ENCODE measurements around the gene TTC23L. TPM values are rescaled to one million over a fixed set of nuclear protein-coding genes. Genes with fewer than 3 reads are reported as not detected.

The TTC23L gene
- total RNA-seq, 1 experiment from 2014 or later, result 1.9 TPM

- Mint-ChIP-seq H3K27me3 (ENCODE audit: low read depth) (no peaks in the 10 kb centered on the region), H3K4me1 (peaks cover 23% of the 10 kb centered on the region), H3K9me3 (peaks cover 11% of the 10 kb centered on the region), H3K27ac (no peak overlapping the region), H3K36me3 (peaks cover 18% of the 10 kb centered on the region), H3K4me3 (no peak overlapping the region)
- ATAC-seq (no peak), DNase-seq (ENCODE audit: low spot score) (no peak)
- ChIA-PET POLR2A (no interaction called here), CTCF (no interaction called here)
- no peak for TF ChIP-seq CREM (CRISPR knock-in tag; IDR thresholded peaks at IDR 0.05)
- TF ChIP-seq ZNF512 (CRISPR knock-in tag; IDR thresholded peaks at IDR 0.05; ENCODE audit: borderline replicate concordance), result no peak
Observed at GRCh38 chr5:34841816-34842215, 2.9 kb downstream of the TTC23L start.

- H3K36me3 Mint-ChIP-seq, result peaks cover 18% of the 10 kb centered on the region
- H3K27me3 Mint-ChIP-seq (ENCODE audit: low read depth), result no peaks in the 10 kb centered on the region
- ATAC-seq (no peak), DNase-seq (ENCODE audit: low spot score) (no peak)
- POLR2A ChIA-PET, result no interaction called here
- CTCF ChIA-PET, result interaction anchor here (1.2 kb wide), 1 partner anchor 55 kb away, joined by 5 read pairs; no protein-coding TSS in a partner anchor
- H3K27ac Mint-ChIP-seq, result no peak overlapping the region
- H3K4me1 Mint-ChIP-seq, result peaks cover 23% of the 10 kb centered on the region
- H3K4me3 Mint-ChIP-seq, result no peak overlapping the region
- peaks cover 11% of the 10 kb centered on the region for H3K9me3 Mint-ChIP-seq
- no peak for TF ChIP-seq NFYB (CRISPR knock-in tag; conservative IDR thresholded peaks at IDR 0.05; ENCODE audit: low read depth)
- TF ChIP-seq FOXP4 (CRISPR knock-in tag; IDR thresholded peaks at IDR 0.05), result no peak
- no peak for TF ChIP-seq ZNF512 (CRISPR knock-in tag; IDR thresholded peaks at IDR 0.05; ENCODE audit: borderline replicate concordance)
- no peak for TF ChIP-seq CDX4 (CRISPR knock-in tag; IDR thresholded peaks at IDR 0.05; ENCODE audit: borderline replicate concordance)
- no peak for TF ChIP-seq NR2C2 (CRISPR knock-in tag; IDR thresholded peaks at IDR 0.05)
- no peak for TF ChIP-seq RORB (CRISPR knock-in tag; IDR thresholded peaks at IDR 0.05)
- TF ChIP-seq ATF2 (CRISPR knock-in tag; IDR thresholded peaks at IDR 0.05; ENCODE audit: borderline replicate concordance, low read depth), result no peak
- TF ChIP-seq CREM (CRISPR knock-in tag; IDR thresholded peaks at IDR 0.05), result no peak
- TF ChIP-seq ATF1 (CRISPR knock-in tag; IDR thresholded peaks at IDR 0.05), result no peak
- no peak for TF ChIP-seq TP53 (CRISPR knock-in tag; IDR thresholded peaks at IDR 0.05)
- TF ChIP-seq TCF7 (CRISPR knock-in tag; IDR thresholded peaks at IDR 0.05; ENCODE audit: low read depth), result no peak
- TF ChIP-seq TEAD1 (CRISPR knock-in tag; IDR thresholded peaks at IDR 0.05), result no peak
- TF ChIP-seq E2F4 (CRISPR knock-in tag; IDR thresholded peaks at IDR 0.05; ENCODE audit: borderline replicate concordance, low read depth), result no peak
- TF ChIP-seq E2F5 (CRISPR knock-in tag; IDR thresholded peaks at IDR 0.05), result no peak
- no peak for TF ChIP-seq KAT7 (CRISPR knock-in tag; IDR thresholded peaks at IDR 0.05; ENCODE audit: borderline replicate concordance)
- TF ChIP-seq ZMAT4 (CRISPR knock-in tag; IDR thresholded peaks at IDR 0.05), result no peak
- TF ChIP-seq SP1 (CRISPR knock-in tag; conservative IDR thresholded peaks at IDR 0.05), result no peak
Observed at GRCh38 chr5:34842554-34842953, 3.6 kb downstream of the TTC23L start.
